HG02759 (cell line): ENCODE measurements around the gene SERINC1.
A peak's percentile ranks its signal among the peaks of the same experiment; 100 is the strongest.

Experiments used
- ATAC-seq: cut with Tn5 transposase; IDR thresholded peaks from one replicate; pipeline ENCODE4 v1.9.1; 2021; ENCODE audit warnings: mild to moderate bottlenecking, moderate library complexity; ENCODE audit not compliant: unreplicated experiment

The SERINC1 gene

DNA sequence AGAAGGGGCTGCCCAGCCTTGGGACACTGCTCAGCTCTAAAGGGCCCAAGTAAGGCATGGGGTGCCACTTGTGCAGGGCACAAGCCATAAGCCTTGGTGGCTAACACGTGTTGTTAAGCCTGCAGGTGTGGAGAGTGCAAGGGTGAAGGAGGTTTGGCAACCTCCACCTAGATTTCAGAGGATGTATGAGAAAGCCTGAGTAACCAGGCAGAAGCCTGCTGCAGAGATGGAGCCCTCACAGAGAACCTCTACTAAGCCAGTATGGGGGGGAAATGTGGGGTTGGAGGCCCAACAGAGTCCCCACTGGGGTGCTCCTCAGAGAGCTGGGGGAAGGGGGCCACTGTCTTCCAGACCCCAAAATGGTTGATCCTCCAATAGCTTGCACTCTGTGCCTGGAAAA is 32.6 kb downstream of the SERINC1 start:
- ATAC-seq, result no peak

DNA sequence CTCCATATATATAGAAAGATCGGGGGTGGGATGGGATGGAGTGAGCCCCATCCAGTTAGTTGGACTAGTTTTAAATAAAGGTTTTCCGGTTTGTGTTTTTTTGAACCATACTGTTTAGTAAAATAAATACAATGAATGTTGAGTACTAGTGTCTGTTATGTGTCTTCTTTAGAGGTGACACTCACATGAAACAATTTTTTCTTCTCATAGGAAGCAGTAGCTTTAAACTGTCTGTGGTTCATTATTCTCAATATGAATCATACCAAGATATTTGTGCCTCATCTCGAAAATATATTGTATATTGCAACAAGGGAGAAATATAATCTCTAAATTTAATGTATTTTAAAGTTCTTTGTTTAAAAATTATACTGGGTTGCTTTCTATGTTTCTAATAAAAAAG is 38.8 kb downstream of the SERINC1 start:
- no peak for ATAC-seq

DNA sequence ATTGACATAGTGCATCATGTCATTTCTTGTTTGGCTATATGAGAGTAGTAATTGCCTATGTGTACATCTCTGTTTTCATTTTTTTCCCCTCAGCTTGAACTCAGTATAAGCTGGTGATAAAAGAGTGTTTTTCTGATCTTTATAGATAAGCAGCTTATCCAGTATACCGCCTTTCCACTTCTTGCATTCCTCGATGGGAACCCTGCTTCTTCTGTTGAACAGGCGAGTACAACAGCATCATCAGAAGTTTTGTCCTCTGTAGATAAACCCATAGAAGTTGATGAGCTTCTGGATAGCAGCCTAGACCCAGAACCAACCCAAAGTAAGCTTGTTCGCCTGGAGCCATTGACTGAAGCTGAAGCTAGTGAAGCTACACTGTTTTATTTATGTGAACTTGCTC is 39.8 kb downstream of the SERINC1 start:
- ATAC-seq, result no peak

DNA sequence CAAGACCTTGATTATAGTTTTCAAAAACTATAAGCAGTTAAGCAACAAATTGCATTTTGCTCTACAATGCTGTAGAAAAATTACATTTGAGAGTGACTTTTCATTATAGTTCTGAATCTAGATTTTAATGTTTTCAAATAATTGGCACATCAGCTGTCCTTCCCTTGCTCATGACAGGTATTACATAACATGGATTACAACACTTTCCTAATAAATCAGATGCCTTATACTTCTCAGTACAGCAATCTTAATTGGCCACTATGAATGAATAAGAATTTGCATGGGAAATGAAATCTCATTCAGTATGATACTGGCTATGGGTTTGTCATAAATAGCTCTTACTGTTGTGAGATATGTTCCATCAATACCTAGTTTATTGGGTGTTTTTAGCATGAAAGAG is 42.3 kb downstream of the SERINC1 start:
- no peak for ATAC-seq

DNA sequence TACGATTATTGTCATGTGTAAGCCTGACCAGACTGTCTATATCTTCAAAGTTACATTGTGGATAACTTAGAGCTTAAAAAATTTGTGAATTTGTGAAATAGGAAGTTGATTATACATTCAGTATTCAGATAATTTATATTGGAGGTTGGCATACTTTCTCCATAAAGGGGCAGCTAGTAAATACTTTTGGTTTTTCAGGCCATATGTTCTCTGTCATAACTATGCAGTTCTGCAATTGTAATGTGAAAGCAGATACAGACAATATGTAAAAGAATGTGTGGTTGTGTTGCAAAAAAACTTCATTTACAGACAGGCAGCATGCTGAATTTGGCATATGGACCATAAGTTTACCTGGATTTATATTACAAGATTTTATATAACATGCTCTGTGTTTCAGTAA is 42.8 kb downstream of the SERINC1 start:
- no peak for ATAC-seq

DNA sequence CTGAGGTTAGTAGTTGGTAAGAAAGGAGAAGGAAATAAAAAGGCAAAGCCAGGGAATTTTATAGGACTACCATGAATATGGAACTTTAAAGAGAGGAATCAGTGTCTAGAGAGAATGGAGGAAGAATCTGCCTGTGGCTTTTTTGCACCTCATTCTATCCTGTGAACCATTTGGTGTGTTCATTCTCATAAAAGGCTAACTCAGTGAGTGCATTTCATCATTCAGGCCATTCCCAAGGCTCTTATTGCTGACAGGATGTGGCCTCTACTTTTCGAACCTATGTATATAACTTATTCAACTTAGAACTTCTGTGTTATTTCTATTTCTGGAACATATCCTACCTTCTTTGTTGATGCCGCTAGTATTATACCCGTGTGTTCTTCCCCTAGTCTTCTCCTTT is 45.0 kb downstream of the SERINC1 start:
- no peak for ATAC-seq

DNA sequence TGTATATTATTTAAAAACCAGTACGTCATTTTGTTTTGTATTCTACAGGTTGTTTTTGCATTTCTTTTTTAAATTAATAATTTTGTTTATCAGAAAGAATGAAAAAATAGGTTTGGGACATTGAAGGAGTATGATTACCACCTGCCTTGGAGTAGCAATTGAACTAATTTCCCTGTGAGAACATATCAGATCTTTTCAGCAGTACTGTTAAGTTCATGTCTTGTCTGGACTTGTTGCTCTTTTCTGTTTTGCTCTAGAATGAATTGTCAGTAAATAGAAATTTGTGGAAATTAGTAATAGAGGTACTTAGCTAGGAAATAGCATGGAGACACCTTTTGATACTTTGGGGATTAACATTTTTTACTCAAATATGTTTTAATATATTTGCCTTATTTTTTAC is 47.9 kb downstream of the SERINC1 start:
- no peak for ATAC-seq

DNA sequence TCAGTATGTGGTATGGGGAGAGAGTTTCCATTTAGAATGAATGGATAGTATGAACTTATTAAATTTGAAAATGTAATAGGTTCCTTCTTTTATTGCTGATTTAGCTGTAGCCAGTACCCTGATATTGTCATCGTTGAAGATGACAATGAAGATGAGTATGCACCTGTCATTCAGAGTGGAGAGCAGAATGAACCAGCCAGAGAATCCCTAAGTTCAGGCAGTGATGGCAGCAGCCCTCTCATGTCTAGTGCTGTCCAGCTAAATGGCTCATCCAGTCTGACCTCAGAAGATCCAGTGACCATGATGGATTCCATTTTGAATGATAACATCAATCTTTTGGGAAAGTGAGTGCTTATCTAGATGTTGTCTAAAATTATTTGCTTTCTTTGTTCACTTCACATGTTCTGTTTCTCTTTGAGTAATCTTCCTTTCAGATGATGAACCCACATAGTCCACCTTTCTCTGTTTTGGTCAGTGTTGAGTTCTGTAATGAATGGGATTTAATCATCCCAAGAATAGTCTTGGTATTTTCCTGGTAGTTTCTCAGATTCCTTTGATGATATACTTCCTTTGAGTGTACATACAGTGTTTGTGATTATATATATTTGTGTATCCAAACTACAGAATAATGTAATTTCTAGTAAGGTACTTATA is 48.9 kb downstream of the SERINC1 start:
- ATAC-seq, result peak; percentile 90

DNA sequence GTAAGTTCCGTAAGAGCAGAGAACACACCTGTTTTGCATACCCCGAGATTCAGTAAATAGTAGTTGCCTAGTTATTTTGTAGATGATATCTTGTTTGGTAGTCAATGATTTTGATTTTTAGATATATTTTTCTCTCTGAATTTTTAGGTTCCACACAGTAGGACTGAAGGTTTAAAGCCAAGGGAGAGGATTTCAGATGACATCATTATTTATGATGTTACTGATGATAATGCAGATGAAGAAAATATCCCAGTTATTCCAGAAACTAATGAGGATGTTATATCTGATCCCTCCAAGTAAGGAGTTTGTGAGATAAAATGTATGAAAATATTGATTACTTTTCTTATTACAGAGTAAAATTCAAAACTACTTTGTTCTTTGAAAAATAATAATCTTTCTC is 49.6 kb downstream of the SERINC1 start:
- ATAC-seq, result no peak

DNA sequence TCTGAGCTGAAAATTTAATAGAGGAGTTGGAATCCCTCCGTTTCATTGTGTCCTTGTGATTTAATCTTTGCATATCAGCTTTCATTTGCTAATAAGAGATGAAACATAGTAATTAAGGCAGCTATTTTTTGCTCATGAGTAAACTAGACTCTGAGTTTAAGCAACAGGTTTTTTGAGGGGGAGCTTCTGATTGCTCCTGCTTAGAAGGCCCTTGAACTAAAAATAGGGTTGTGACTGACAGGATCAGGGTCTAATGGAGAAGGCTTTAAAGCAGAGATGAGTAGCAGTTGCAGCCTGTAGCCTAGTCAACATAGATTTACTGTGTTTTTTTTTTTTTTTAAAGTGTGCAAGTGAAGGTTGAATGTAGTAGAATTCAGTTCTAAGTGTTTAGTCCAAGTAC is 54.8 kb downstream of the SERINC1 start:
- ATAC-seq, result no peak

DNA sequence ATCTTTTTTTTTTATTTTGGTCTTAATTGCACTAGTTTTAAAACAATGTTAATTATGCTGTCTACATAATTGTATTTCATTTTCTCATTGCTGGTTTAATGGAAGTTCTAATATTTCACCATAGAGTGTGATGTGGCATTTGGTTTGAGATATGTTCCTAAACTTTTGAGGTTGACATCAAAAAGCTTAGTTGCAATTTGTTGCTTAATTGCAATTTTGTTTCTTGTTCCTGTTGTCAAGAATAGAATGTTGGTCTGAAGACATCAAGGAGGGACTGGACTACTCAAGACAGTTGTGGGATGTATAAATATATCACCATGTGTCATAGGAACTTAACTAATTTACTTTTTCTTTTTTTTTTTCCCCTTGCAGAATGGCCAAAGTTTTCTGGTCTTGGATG is 59.6 kb downstream of the SERINC1 start:
- no peak for ATAC-seq

DNA sequence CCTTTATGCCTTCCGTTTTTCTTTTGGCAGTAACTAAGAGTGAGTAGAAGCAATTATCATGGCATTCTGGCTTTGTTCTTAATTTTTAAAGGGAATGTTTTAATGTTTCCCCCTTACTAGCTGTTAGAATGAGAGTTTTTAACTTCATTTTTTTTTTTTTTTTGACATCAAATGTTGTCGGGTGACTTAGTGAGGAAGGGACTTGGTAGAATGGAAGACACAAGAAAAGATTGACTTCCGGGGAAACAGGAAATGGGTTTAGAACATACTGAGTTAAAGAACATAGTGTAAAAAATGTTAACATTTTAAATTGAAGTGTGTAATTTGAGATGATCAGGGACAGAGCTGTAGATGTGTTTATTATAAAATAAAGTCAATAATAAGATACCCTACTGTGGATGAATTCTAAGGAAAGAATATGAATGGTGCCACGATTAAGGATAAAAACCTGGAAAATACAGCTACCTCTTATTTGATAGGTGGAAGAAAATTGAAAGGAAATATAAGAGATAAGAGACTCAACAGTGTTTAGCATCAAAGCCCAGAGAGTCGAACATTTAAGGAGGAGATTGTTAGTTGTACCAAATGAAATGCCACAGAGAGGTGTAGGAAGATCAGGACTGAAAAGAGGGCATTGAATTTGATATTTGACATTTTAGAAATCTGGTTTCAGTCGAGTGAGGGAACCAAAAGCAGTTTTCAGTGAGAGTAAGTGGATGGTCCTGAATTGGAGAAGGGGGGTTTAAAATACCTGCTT is 62.7 kb downstream of the SERINC1 start:
- no peak for ATAC-seq

DNA sequence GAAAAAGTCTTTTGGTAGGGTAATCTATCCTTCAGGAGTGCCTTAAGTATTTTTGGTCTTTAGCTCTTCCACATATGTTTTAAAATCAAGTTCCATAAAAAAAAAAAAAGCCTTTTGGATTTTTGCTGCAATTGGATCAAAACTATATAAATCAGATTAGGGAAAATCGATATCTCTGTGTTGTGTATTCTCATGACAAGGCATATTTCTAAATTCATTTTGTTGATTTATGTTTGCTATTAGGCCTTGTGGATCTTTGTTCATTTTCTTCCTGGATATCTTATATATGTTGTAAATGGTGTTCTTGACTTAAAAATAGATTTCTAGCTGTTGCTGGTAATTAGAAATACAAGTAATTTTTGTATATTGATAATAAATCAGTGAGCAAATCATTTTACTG is 63.4 kb downstream of the SERINC1 start:
- ATAC-seq, result no peak

DNA sequence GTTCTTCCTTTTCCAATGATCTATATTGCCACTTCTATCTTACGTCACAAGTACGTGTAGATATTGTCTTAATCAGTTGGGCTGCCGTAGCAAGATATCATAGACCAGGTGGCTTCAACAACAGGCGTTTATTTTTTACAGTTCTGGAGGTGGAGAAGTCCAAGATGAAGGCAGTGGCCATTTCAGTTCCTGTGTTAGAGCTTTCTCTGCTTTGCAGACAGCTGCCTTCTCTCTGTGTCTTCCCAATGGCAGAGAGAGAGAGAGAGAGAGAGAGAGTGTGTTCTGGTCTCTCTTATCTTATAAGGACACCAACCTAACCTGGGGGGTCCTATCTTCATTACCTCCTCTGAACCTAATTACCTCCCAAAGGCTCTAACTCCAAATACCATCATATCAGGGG is 63.9 kb downstream of the SERINC1 start:
- no peak for ATAC-seq

DNA sequence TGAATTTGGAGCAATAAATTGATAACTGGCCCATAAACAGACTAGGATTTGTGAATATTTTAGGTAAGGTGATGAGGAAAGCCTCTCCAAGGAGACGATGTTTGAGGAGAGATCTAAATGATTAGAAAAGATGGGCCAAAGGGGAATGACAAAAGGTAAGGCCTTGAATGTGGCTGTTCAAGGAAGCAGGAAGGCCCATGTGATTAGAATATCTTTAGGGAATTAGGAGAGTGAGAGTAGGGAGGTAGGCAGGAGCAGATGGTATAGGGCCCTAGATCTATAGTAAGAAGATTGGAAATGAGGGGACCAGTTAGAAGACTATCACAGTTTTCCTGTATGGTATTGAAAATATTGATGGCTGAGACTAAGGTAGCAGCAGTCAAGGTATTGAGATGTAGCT is 65.4 kb downstream of the SERINC1 start:
- no peak for ATAC-seq

DNA sequence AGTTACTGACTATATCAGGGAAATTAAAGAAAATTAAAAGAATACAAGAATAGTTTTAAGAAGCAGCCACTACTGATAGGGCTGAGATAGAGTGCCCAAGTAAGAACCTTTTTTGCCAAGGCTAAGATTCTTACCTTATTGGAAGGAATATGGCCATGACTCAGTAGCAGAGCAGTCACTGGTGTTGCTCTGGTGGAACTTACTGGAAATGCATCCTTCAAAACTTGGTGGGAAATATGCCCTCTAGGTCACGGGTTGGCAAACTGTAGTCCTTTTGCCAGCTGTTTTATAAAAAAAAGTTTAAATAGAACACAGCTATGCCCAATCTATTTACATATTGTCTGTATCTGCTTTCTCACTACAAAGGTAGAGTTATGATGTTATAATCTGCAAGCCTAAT is 66.2 kb downstream of the SERINC1 start:
- ATAC-seq, result no peak

DNA sequence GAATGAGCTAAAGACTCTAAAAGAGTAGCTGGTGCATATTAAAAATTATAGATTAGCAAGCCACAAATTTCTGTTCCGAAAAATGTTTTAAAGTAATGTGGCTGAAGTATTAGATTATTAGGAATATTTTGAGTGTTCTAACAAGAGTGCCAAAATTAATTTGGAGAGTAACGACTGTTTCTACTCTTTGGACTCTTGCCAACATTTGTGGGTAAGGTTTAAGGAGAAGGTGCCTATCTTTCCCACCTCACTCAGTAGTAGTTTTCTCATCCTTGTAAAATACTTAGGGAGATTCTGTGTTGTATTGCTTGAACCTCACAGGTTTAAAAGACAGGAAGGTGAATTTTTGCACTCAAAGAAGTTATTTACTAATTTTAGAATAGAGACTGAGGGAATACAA is 67.2 kb downstream of the SERINC1 start:
- no peak for ATAC-seq

DNA sequence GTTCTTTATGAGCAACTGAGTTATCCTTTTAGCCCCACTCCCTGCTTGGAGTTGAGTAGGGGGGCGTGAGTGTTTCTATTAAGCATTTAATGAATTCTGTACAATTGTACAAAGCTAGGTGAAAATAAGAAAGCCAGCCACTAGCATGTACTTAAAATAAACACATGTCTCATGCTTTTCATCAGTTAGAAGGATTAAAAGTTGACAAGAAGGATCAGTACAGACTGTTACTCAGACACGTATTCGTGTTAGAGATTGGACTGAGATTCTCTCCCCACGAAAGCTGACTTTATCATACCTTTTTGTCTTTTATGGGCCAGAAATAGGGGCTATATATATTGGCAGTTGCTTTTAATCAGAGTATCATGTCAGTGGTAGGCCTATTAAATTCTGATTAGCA is 70.5 kb downstream of the SERINC1 start:
- no peak for ATAC-seq

DNA sequence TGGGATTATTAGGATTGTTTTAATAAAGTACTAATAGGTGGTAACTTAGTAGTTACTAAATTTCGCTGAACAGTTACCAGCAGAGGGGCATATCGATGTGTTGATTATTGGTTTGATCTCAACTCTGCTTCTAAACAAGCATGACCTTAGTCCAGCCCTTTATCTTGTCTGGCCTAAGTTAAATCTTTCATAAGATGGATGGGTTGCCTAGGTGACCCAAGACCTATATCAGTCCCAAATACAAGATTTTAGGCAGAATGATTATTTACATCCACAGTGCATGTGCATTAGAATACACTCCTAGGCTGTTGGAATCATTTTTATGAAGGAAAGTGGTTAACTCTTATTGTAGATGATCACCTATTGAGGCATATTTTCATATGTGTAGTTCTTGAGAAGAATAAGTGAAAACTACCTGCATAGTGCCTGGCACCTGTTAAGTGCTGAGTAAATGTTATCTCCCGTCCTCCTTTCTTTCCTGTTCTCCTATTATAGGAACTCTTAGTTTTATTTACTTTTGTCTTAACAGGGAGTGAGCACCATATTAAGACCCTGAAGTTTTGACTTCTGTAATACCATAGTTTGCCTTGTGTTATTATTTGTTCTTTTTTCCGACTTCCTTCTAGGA is 71.0 kb downstream of the SERINC1 start:
- ATAC-seq, result no peak

DNA sequence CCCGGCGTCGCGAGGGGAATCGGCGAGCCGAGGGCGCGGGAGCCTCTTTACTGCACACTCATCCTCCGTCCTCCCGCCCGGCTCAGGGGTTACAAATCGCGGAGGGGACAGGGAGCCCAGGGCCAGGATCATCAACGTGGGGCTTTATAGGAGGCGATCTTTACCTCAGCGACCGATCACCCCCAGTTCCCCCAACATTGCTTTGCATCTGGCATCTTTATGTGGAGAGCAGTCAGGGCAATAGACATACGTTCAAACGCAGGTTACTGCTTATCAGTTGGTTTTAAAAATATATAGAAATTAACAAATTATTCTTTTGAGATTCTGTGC is 71.5 kb downstream of the SERINC1 start:
- ATAC-seq, result peak; percentile 16

DNA sequence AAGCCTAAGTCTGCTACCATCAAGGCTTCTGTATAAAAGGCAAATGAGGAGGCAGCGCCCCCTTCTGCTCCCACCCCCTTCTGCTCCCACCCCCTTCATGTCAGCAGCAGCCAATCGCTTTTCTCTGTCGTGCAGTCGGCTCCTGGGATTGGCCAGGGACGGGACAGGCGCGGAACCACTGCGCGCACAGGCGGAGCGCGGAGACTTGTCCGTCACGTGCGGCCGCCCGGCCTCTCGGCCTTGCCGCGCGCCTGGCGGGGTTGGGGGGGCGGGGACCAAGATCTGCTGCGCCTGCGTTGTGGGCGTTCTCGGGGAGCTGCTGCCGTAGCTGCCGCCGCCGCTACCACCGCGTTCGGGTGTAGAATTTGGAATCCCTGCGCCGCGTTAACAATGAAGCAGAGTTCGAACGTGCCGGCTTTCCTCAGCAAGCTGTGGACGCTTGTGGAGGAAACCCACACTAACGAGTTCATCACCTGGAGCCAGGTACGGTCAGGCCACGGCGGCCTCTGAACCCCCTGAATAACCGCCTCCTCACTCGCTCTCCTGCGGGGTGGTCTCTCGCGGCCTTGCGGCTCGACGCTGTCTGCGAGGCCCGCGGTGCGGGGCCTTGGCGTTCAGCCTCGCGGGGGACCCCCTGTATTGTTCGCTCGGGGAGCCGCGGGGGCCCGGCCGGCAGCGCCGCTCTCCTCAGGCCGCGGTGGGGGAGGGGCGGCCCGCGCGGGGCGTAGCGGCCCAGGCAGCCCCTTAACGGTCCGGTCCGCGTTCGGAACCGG is 72.1 kb downstream of the SERINC1 start, which contains the start of gene HSF2:
Gene HSF2, plus strand, starts transcription at position 305 of the 773 bp plus-strand sequence. Its CDS starts 86 bp downstream, at position 391.
- peak; percentile 99 for ATAC-seq

DNA sequence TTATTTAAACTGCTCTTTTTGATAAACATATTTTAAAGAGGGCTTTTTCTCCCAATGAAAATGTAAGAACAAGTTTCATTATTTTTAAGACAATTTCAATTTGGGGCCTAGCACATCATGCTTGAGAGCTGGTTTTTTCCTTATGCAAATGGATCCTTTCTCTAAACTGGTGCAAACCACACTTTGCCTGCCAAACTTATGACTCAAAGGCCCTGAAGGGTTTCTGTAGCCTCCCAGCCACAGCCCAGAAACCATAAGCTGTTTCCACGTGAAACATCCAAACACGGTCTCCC is 72.6 kb downstream of the SERINC1 start:
- ATAC-seq, result no peak
